Naive thymus-derived CD8-positive, alpha-beta T cell (primary cell): ENCODE measurements around the gene STPG3. TPM values are rescaled to one million over a fixed set of nuclear protein-coding genes. Genes with fewer than 3 reads are reported as not detected.

Experiments
- ATAC-seq, 2 donors: fragments of 150-1000 bp; cut with Tn5 transposase in 1 of 2; sonication (Bioruptor Pico), chemical (Tn5 transposase) in 1 of 2; 1 replicate in 1 of 2; 2 replicates in 1 of 2; pipeline ENCODE4 v1.10.0; 2021; ENCODE audit warnings: mild to moderate bottlenecking in 2 of 2, moderate library complexity in 2 of 2
- POLR2A ChIA-PET: fragments of 350-600 bp; sonication (Branson Sonifier 250); formaldehyde crosslinking; loops from one replicate; lab custom pipeline; 2021; ENCODE audit warnings: antibody characterized with exemption; lab: Charles Lee
- DNase-seq, 10 donors: peaks; one replicate each; pipeline versions ENCODE4 v3.0.0 to v3.0.0-alpha.2; 2020 to 2022
- H3K27ac Mint-ChIP-seq, 10 donors: one replicate each; pipeline ENCODE4 v1.8.0; 2020 to 2022; ENCODE audit warnings: mild to moderate bottlenecking in 10 of 10, mixed read lengths in 10 of 10, moderate library complexity in 4 of 10, inconsistent platforms in 1 of 10
- H3K27me3 Mint-ChIP-seq, 5 donors: one replicate each; pipeline ENCODE4 v1.8.0; 2021 to 2022; ENCODE audit warnings: mixed read lengths in 5 of 5
- H3K36me3 Mint-ChIP-seq, 3 donors: one replicate each; pipeline ENCODE4 v1.8.0; 2020 to 2022; ENCODE audit warnings: mixed read lengths in 3 of 3, mild to moderate bottlenecking in 2 of 3, inconsistent platforms in 1 of 3
- H3K4me1 Mint-ChIP-seq, 4 donors: one replicate each; pipeline ENCODE4 v1.8.0; 2021 to 2022; ENCODE audit warnings: mixed read lengths in 4 of 4
- H3K4me3 Mint-ChIP-seq, 10 donors: one replicate each; pipeline ENCODE4 v1.8.0; 2020 to 2022; ENCODE audit warnings: mild to moderate bottlenecking in 10 of 10, mixed read lengths in 10 of 10, moderate library complexity in 6 of 10, inconsistent platforms in 1 of 10
- H3K9me3 Mint-ChIP-seq, 9 donors: one replicate each; pipeline ENCODE4 v1.8.0; 2020 to 2022; ENCODE audit warnings: mixed read lengths in 9 of 9, mild to moderate bottlenecking in 3 of 9, inconsistent platforms in 1 of 9, moderate library complexity in 1 of 9
- polyA plus RNA-seq, 3 donors: library from polyadenylated mRNA; unstranded; fragments of 300-500 nt; fragmentation: Illumina TruSeq; gene quantifications; one replicate each; pipeline ENCODE4 v1.2.3, GENCODE V29; 2021
- total RNA-seq, 8 experiments: library from RNA in 2 of 8; stranded (reverse) in 2 of 8; gene quantifications; one replicate each; pipeline ENCODE4 v1.2.3 and lab custom pipeline; 2021 to 2026

The STPG3 gene
- total and polyA plus RNA-seq, 5 experiments from 2014 or later = not detected

- no peak overlapping the region for H3K4me3 Mint-ChIP-seq
- POLR2A ChIA-PET = interaction anchor here (1.2 to 1.4 kb wide), 2 partner anchors 10 to 28 kb away, joined by 3 to 4 read pairs; no protein-coding TSS in a partner anchor
- H3K9me3 Mint-ChIP-seq = no peaks in the 10 kb centered on the region
- no peaks in the 10 kb centered on the region for H3K27me3 Mint-ChIP-seq
- no peak overlapping the region for H3K27ac Mint-ChIP-seq
- DNase-seq (no peak), ATAC-seq (no peak)
- H3K4me1 Mint-ChIP-seq = peaks cover 7 to 15% (median 9%) of the 10 kb centered on the region in 4 donors
- peaks cover 0 to 60% (median 26%) of the 10 kb centered on the region in 3 donors for H3K36me3 Mint-ChIP-seq
Measured at GRCh38 chr9:137266162-137266527, 15.1 kb downstream of the STPG3 start.

GRCh38 chr9:137266585-137267453, 15.7 kb downstream of the STPG3 start:
- H3K4me1 Mint-ChIP-seq = peaks cover 9 to 21% (median 13%) of the 10 kb centered on the region in 4 donors
- POLR2A ChIA-PET = interaction anchor here (0.9 to 1.4 kb wide), 3 partner anchors 25 to 30 kb away, joined by 3 read pairs; no protein-coding TSS in a partner anchor
- no peak overlapping the region for H3K4me3 Mint-ChIP-seq
- no peak overlapping the region for H3K27ac Mint-ChIP-seq
- no peaks in the 10 kb centered on the region for H3K9me3 Mint-ChIP-seq
- DNase-seq (no peak), ATAC-seq (no peak)
- H3K27me3 Mint-ChIP-seq = no peaks in the 10 kb centered on the region
- H3K36me3 Mint-ChIP-seq = peaks cover 0 to 57% (median 23%) of the 10 kb centered on the region in 3 donors

GRCh38 chr9:137267933-137268355, 16.9 kb downstream of the STPG3 start:
- no peak for ATAC-seq
- H3K9me3 Mint-ChIP-seq = no peaks in the 10 kb centered on the region
- H3K36me3 Mint-ChIP-seq = peaks cover 0 to 53% (median 23%) of the 10 kb centered on the region in 3 donors
- POLR2A ChIA-PET = interaction anchor here (1.1 kb wide), 1 partner anchor 26 kb away, joined by 3 read pairs; no protein-coding TSS in a partner anchor
- DNase-seq = no peak
- H3K27ac Mint-ChIP-seq = no peak overlapping the region
- H3K27me3 Mint-ChIP-seq = no peaks in the 10 kb centered on the region
- H3K4me1 Mint-ChIP-seq = peaks cover 9 to 21% (median 15%) of the 10 kb centered on the region in 4 donors
- no peak overlapping the region for H3K4me3 Mint-ChIP-seq

- POLR2A ChIA-PET = no interaction called here
- Mint-ChIP-seq H3K4me1 (peaks cover 9 to 21% (median 15%) of the 10 kb centered on the region in 4 donors), H3K27ac (peak overlapping the region in 2 of 10 donors; percentile 12 to 24), H3K27me3 (no peaks in the 10 kb centered on the region), H3K4me3 (no peak overlapping the region), H3K36me3 (peaks cover 0 to 54% (median 23%) of the 10 kb centered on the region in 3 donors), H3K9me3 (no peaks in the 10 kb centered on the region)
- DNase-seq = no peak
- no peak for ATAC-seq
Measured at GRCh38 chr9:137268538-137269201, 17.6 kb downstream of the STPG3 start.

GRCh38 chr9:137269231-137269772, 18.2 kb downstream of the STPG3 start:
- POLR2A ChIA-PET = no interaction called here
- H3K4me1 Mint-ChIP-seq = peaks cover 9 to 21% (median 15%) of the 10 kb centered on the region in 4 donors
- no peak for DNase-seq
- no peak overlapping the region for H3K27ac Mint-ChIP-seq
- H3K36me3 Mint-ChIP-seq = peaks cover 0 to 49% (median 23%) of the 10 kb centered on the region in 3 donors
- no peak for ATAC-seq
- no peak overlapping the region for H3K4me3 Mint-ChIP-seq
- no peaks in the 10 kb centered on the region for H3K9me3 Mint-ChIP-seq
- peaks cover 0 to under 1% (median 0%) of the 10 kb centered on the region in 5 donors for H3K27me3 Mint-ChIP-seq

GRCh38 chr9:137270929-137271695, 20.0 kb downstream of the STPG3 start:
- peak overlapping the region in 4 of 10 donors; percentile 20 to 76 (median 42) for H3K27ac Mint-ChIP-seq
- peaks cover 0 to 18% (median 8%) of the 10 kb centered on the region in 5 donors for H3K27me3 Mint-ChIP-seq
- H3K4me1 Mint-ChIP-seq = peaks cover 16 to 38% (median 22%) of the 10 kb centered on the region in 4 donors
- POLR2A ChIA-PET = interaction anchor here (0.7 to 1.9 kb wide), 3 partner anchors 10 to 48 kb away, joined by 4 to 6 read pairs (median 6); partner anchors contain the start of gene NELFB
- H3K4me3 Mint-ChIP-seq = peak overlapping the region in 9 of 10 donors; percentile 7 to 66 (median 55)
- DNase-seq (peak in 8 of 10 donors; percentile 37 to 70 (median 57)), ATAC-seq (peak; percentile 86 to 93)
- H3K9me3 Mint-ChIP-seq = no peaks in the 10 kb centered on the region
- H3K36me3 Mint-ChIP-seq = peaks cover 0 to 42% (median 21%) of the 10 kb centered on the region in 3 donors

- POLR2A ChIA-PET = interaction anchor here (0.7 to 1.9 kb wide), 2 partner anchors 16 to 48 kb away, joined by 6 read pairs; partner anchors contain the start of gene NELFB
- H3K9me3 Mint-ChIP-seq = no peaks in the 10 kb centered on the region
- peaks cover 19 to 41% (median 24%) of the 10 kb centered on the region in 4 donors for H3K4me1 Mint-ChIP-seq
- H3K4me3 Mint-ChIP-seq = peak overlapping the region in 8 of 10 donors; percentile 18 to 66 (median 56)
- peak overlapping the region in 3 of 10 donors; percentile 37 to 76 (median 48) for H3K27ac Mint-ChIP-seq
- H3K36me3 Mint-ChIP-seq = peaks cover 0 to 42% (median 18%) of the 10 kb centered on the region in 3 donors
- DNase-seq (no peak), ATAC-seq (no peak)
- H3K27me3 Mint-ChIP-seq = peaks cover 0 to 20% (median 10%) of the 10 kb centered on the region in 5 donors
Measured at GRCh38 chr9:137271696-137272076, 20.6 kb downstream of the STPG3 start.

- Mint-ChIP-seq H3K27ac (no peak overlapping the region), H3K9me3 (no peaks in the 10 kb centered on the region), H3K4me1 (peaks cover 23 to 46% (median 30%) of the 10 kb centered on the region in 4 donors), H3K36me3 (peaks cover 0 to 39% (median 16%) of the 10 kb centered on the region in 3 donors), H3K27me3 (peaks cover 0 to 28% (median 14%) of the 10 kb centered on the region in 5 donors), H3K4me3 (peak overlapping the region in 2 of 10 donors; percentile 10 to 26)
- ATAC-seq = no peak
- POLR2A ChIA-PET = interaction anchor here (1.9 kb wide), 1 partner anchor 16 kb away, joined by 6 read pairs; the partner anchor contains the start of gene NELFB
- DNase-seq = no peak
Measured at GRCh38 chr9:137272241-137273094, 21.4 kb downstream of the STPG3 start.

- Mint-ChIP-seq H3K36me3 (peaks cover 0 to 36% (median 13%) of the 10 kb centered on the region in 3 donors), H3K4me1 (peaks cover 25 to 47% (median 34%) of the 10 kb centered on the region in 4 donors), H3K9me3 (no peaks in the 10 kb centered on the region), H3K27ac (no peak overlapping the region), H3K27me3 (peaks cover 0 to 34% (median 14%) of the 10 kb centered on the region in 5 donors), H3K4me3 (no peak overlapping the region)
- ATAC-seq (no peak), DNase-seq (no peak)
- POLR2A ChIA-PET = interaction anchor here (0.6 to 1.9 kb wide), 2 partner anchors 17 to 184 kb away, joined by 3 to 6 read pairs; partner anchors contain the start of gene NELFB
Measured at GRCh38 chr9:137273095-137273490, 22.0 kb downstream of the STPG3 start.

GRCh38 chr9:137273611-137274320, 22.7 kb downstream of the STPG3 start:
- POLR2A ChIA-PET = interaction anchor here (0.6 to 1.0 kb wide), 2 partner anchors 19 to 183 kb away, joined by 3 to 4 read pairs; partner anchors contain the start of gene NELFB
- Mint-ChIP-seq H3K4me3 (peak overlapping the region in 1 of 10 donors; percentile 20), H3K36me3 (peaks cover 0 to 29% (median 10%) of the 10 kb centered on the region in 3 donors), H3K9me3 (no peaks in the 10 kb centered on the region), H3K27me3 (peaks cover 0 to 35% (median 14%) of the 10 kb centered on the region in 5 donors), H3K27ac (peak overlapping the region in 1 of 10 donors; percentile 55), H3K4me1 (peaks cover 22 to 44% (median 34%) of the 10 kb centered on the region in 4 donors)
- ATAC-seq (no peak), DNase-seq (no peak)
